ENCODE results near the gene TP53BP2.
"Not testable (repeated sequence)": the region's sequence is repeated elsewhere in the genome, so short reads cannot be mapped to it uniquely, and the experiment has no call there.

The TP53BP2 gene

GRCh38 chr1:223845810-223846682 is at the start of gene TP53BP2:
TSS of gene TP53BP2 (minus strand) at chr1:223845947. CDS start at chr1:223845680, 267 bp downstream.
- peak; percentile 79 to 83 for DNase-seq (ENCODE audit: low read depth in 1 of 2, low spot score in 1 of 2)

GRCh38 chr1:223890494-223890893 is 44.7 kb upstream of the TP53BP2 start:
- DNase-seq (ENCODE audit: low read depth in 1 of 2, low spot score in 1 of 2), result not testable (repeated sequence)

GRCh38 chr1:223889319-223889718 is 43.6 kb upstream of the TP53BP2 start:
- DNase-seq (ENCODE audit: low read depth in 1 of 2, low spot score in 1 of 2), result not testable (repeated sequence)

GRCh38 chr1:223887747-223888418 is 42.1 kb upstream of the TP53BP2 start:
- DNase-seq (ENCODE audit: low read depth in 1 of 2, low spot score in 1 of 2), result no peak

GRCh38 chr1:223886516-223886921 is 40.8 kb upstream of the TP53BP2 start:
- no peak for DNase-seq (ENCODE audit: low read depth in 1 of 2, low spot score in 1 of 2)

GRCh38 chr1:223885614-223886013 is 39.9 kb upstream of the TP53BP2 start:
- DNase-seq (ENCODE audit: low read depth in 1 of 2, low spot score in 1 of 2), result no peak

GRCh38 chr1:223878598-223879325 is 33.0 kb upstream of the TP53BP2 start:
- DNase-seq (ENCODE audit: low read depth in 1 of 2, low spot score in 1 of 2), result no peak

GRCh38 chr1:223877804-223878203 is 32.1 kb upstream of the TP53BP2 start:
- DNase-seq (ENCODE audit: low read depth in 1 of 2, low spot score in 1 of 2), result no peak

- no peak for DNase-seq (ENCODE audit: low read depth in 1 of 2, low spot score in 1 of 2)
These were observed 30.8 kb upstream of the TP53BP2 start for GRCh38 chr1:223876590-223876989.

- no peak for DNase-seq (ENCODE audit: low read depth in 1 of 2, low spot score in 1 of 2)
These were observed 27.3 kb upstream of the TP53BP2 start for GRCh38 chr1:223873044-223873443.

- no peak for DNase-seq (ENCODE audit: low read depth in 1 of 2, low spot score in 1 of 2)
These were observed 26.7 kb upstream of the TP53BP2 start for GRCh38 chr1:223872308-223872901.

- no peak for DNase-seq (ENCODE audit: low read depth in 1 of 2, low spot score in 1 of 2)
These were observed 25.1 kb upstream of the TP53BP2 start for GRCh38 chr1:223870617-223871574.

- DNase-seq (ENCODE audit: low read depth in 1 of 2, low spot score in 1 of 2), result not testable (repeated sequence)
These were observed 19.0 kb upstream of the TP53BP2 start for GRCh38 chr1:223864599-223865368.

- DNase-seq (ENCODE audit: low read depth in 1 of 2, low spot score in 1 of 2), result no peak
These were observed 18.3 kb upstream of the TP53BP2 start for GRCh38 chr1:223864084-223864483.

- no peak for DNase-seq (ENCODE audit: low read depth in 1 of 2, low spot score in 1 of 2)
These were observed 16.2 kb upstream of the TP53BP2 start for GRCh38 chr1:223861904-223862303.

- DNase-seq (ENCODE audit: low read depth in 1 of 2, low spot score in 1 of 2), result no peak
These were observed 14.4 kb upstream of the TP53BP2 start for GRCh38 chr1:223860051-223860622.

- DNase-seq (ENCODE audit: low read depth in 1 of 2, low spot score in 1 of 2), result no peak
These were observed 13.3 kb upstream of the TP53BP2 start for GRCh38 chr1:223859058-223859457.

GRCh38 chr1:223856386-223856785 is 10.6 kb upstream of the TP53BP2 start:
- DNase-seq (ENCODE audit: low read depth in 1 of 2, low spot score in 1 of 2), result no peak

- DNase-seq (ENCODE audit: low read depth in 1 of 2, low spot score in 1 of 2), result no peak
These were observed 8.0 kb upstream of the TP53BP2 start for GRCh38 chr1:223853748-223854147.

Data from stimulated activated CD4-positive, alpha-beta T cell treated with anti-CD3 and anti-CD28 coated beads, Interleukin-15, amount 100 ng/mL, for 1 hour (primary cell).